Measurements from ENCODE around the gene IQCF6.

GRCh38 chr3:51799879-51800749 lies 21.1 kb upstream of the IQCF6 start:
- TF ChIP-seq, protein P1, sequence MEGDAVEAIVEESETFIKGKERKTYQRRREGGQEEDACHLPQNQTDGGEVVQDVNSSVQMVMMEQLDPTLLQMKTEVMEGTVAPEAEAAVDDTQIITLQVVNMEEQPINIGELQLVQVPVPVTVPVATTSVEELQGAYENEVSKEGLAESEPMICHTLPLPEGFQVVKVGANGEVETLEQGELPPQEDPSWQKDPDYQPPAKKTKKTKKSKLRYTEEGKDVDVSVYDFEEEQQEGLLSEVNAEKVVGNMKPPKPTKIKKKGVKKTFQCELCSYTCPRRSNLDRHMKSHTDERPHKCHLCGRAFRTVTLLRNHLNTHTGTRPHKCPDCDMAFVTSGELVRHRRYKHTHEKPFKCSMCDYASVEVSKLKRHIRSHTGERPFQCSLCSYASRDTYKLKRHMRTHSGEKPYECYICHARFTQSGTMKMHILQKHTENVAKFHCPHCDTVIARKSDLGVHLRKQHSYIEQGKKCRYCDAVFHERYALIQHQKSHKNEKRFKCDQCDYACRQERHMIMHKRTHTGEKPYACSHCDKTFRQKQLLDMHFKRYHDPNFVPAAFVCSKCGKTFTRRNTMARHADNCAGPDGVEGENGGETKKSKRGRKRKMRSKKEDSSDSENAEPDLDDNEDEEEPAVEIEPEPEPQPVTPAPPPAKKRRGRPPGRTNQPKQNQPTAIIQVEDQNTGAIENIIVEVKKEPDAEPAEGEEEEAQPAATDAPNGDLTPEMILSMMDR (IDR thresholded peaks at IDR 0.05): peak; percentile 17 to 78 (median 60)
- no peak for TF ChIP-seq POLR2A (IDR thresholded peaks at IDR 0.05)
- peak; percentile 53 for TF ChIP-seq POLR2AphosphoS5 (IDR thresholded peaks at IDR 0.05)

All from prostate gland (tissue), 2 donors.